Adipose tissue (tissue), 3 donors: ENCODE results near the gene PHC2. TPM values are rescaled to one million over a fixed set of nuclear protein-coding genes. Genes with fewer than 3 reads are reported as not detected.

Experiments used
- H3K27ac ChIP-seq: one replicate; pipeline ENCODE4 v1.5.1; 2013; ENCODE audit warnings: low read depth, low read length
- WGBS, 3 donors: extraction: QIAGEN DNeasy Blood & Tissue Kit; methylation state at CpG; one replicate each; pipeline ENCODE4 v1.1.7; 2013; 5-methylcytosine and 5-hydroxymethylcytosine counted together
- polyA plus RNA-seq, 3 donors: library from polyadenylated mRNA; stranded (reverse); fragments of 200-250 nt; gene quantifications; one replicate each; pipeline ENCODE4 v1.2.3, GENCODE V29; 2013
- donor health status: healthy with polysubstance abuse.
- donor health status: Bipolar disorder and iron deficiency.
- donor health status: healthy.

PHC2 gene
- polyA plus RNA-seq, 3 donors: 44.7 to 150 (median 126) TPM

GRCh38 chr1:33429856-33430691, 821 bp downstream of the PHC2 start:
- H3K27ac ChIP-seq: no peak overlapping the region
- WGBS, 3 donors: 4 to 12% (median 11%) methylated on average over 45 to 54 of the region's 54 CpGs

GRCh38 chr1:33429332-33429731, 1.6 kb downstream of the PHC2 start:
- no peak overlapping the region for H3K27ac ChIP-seq
- 89 to 90% (median 89%) methylated on average over 2 of the region's 2 CpGs for WGBS, 3 donors

GRCh38 chr1:33428661-33429060, 2.2 kb downstream of the PHC2 start:
- H3K27ac ChIP-seq: no peak overlapping the region
- WGBS, 3 donors: 93 to 100% (median 97%) methylated on average over 2 of the region's 2 CpGs

GRCh38 chr1:33426916-33427315, 4.0 kb downstream of the PHC2 start:
- no peak overlapping the region for H3K27ac ChIP-seq

GRCh38 chr1:33425900-33426299, 5.0 kb downstream of the PHC2 start:
- no peak overlapping the region for H3K27ac ChIP-seq
- WGBS, 3 donors: 92 to 94% (median 93%) methylated on average over 2 of the region's 2 CpGs

More at GRCh38 chr1:33426916-33427315, 4.0 kb downstream of the PHC2 start:
- WGBS, 3 donors: 31 to 87% (median 83%) methylated on average over 3 of the region's 3 CpGs

- no peak overlapping the region for H3K27ac ChIP-seq
- 75 to 90% (median 89%) methylated on average over 2 of the region's 2 CpGs for WGBS, 3 donors
Measured at GRCh38 chr1:33424610-33425009, 6.3 kb downstream of the PHC2 start.

GRCh38 chr1:33424205-33424604, 6.7 kb downstream of the PHC2 start:
- WGBS, 3 donors: 50 to 91% (median 86%) methylated on average over 4 of the region's 4 CpGs
- no peak overlapping the region for H3K27ac ChIP-seq

- WGBS, 3 donors: 55 to 79% (median 55%) methylated on average over 7 of the region's 7 CpGs
- no peak overlapping the region for H3K27ac ChIP-seq
Measured at GRCh38 chr1:33420870-33421775, 9.8 kb downstream of the PHC2 start.

- 95 to 97% (median 96%) methylated on average over 1 of the region's 1 CpG for WGBS, 3 donors
- H3K27ac ChIP-seq: no peak overlapping the region
Measured at GRCh38 chr1:33418811-33419210, 12.1 kb downstream of the PHC2 start.

GRCh38 chr1:33414879-33415278, 16.0 kb downstream of the PHC2 start:
- H3K27ac ChIP-seq: no peak overlapping the region
- WGBS, 3 donors: 82 to 92% (median 85%) methylated on average over 5 of the region's 5 CpGs

GRCh38 chr1:33410091-33410701, 20.7 kb downstream of the PHC2 start:
- H3K27ac ChIP-seq: no peak overlapping the region
- 53 to 67% (median 60%) methylated on average over 5 of the region's 5 CpGs for WGBS, 3 donors

- no peak overlapping the region for H3K27ac ChIP-seq
- 78 to 82% (median 81%) methylated on average over 2 of the region's 2 CpGs for WGBS, 3 donors
Measured at GRCh38 chr1:33408093-33408436, 22.8 kb downstream of the PHC2 start.

GRCh38 chr1:33407352-33408092, 23.4 kb downstream of the PHC2 start:
- H3K27ac ChIP-seq: no peak overlapping the region
- WGBS, 3 donors: 82 to 88% (median 85%) methylated on average over 1 of the region's 1 CpG

- no peak overlapping the region for H3K27ac ChIP-seq
- 84 to 100% (median 95%) methylated on average over 1 of the region's 1 CpG for WGBS, 3 donors
Measured at GRCh38 chr1:33402206-33402605, 28.7 kb downstream of the PHC2 start.

GRCh38 chr1:33401471-33401870, 29.4 kb downstream of the PHC2 start:
- WGBS, 3 donors: 95 to 97% (median 97%) methylated on average over 3 of the region's 3 CpGs
- no peak overlapping the region for H3K27ac ChIP-seq

- no peak overlapping the region for H3K27ac ChIP-seq
- WGBS, 3 donors: 65 to 74% (median 66%) methylated on average over 4 of the region's 4 CpGs
Measured at GRCh38 chr1:33400153-33400911, 30.6 kb downstream of the PHC2 start.

GRCh38 chr1:33399375-33399774, 31.5 kb downstream of the PHC2 start:
- H3K27ac ChIP-seq: no peak overlapping the region
- 73 to 79% (median 77%) methylated on average over 3 of the region's 3 CpGs for WGBS, 3 donors

GRCh38 chr1:33397994-33398393, 32.9 kb downstream of the PHC2 start:
- no peak overlapping the region for H3K27ac ChIP-seq
